GM12872 (cell line): ENCODE results near the gene RIMBP2.

ENCODE experiments used
- TF ChIP-seq, protein P1 (sequence below): IDR thresholded peaks from 3 replicates; pipeline ENCODE4 v1.5.1; 2011; ENCODE audit warnings: low read depth, mild to moderate bottlenecking, low read length, moderate library complexity; ENCODE audit not compliant: insufficient read depth

RIMBP2 gene

DNA sequence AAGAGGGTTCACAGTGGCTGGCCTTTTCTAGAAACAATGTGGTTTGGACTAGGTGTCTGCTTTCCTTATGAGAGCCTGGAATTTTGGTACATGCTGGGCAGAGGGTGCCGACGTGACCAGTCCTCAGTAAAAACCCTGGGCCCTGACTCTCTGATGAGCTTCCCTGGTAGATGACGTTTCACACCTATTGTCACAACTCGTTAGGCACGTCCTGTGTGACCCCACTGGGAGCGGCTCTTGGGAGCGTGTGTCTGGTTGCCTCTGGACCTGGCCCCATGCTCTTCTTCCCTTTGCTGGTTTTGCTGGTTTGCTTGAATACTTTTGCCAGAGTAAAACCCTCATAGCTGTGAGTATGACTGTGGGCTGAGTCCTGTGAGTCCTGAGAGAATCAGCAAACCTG lies 136.9 kb downstream of the RIMBP2 start:
- TF ChIP-seq, protein P1, sequence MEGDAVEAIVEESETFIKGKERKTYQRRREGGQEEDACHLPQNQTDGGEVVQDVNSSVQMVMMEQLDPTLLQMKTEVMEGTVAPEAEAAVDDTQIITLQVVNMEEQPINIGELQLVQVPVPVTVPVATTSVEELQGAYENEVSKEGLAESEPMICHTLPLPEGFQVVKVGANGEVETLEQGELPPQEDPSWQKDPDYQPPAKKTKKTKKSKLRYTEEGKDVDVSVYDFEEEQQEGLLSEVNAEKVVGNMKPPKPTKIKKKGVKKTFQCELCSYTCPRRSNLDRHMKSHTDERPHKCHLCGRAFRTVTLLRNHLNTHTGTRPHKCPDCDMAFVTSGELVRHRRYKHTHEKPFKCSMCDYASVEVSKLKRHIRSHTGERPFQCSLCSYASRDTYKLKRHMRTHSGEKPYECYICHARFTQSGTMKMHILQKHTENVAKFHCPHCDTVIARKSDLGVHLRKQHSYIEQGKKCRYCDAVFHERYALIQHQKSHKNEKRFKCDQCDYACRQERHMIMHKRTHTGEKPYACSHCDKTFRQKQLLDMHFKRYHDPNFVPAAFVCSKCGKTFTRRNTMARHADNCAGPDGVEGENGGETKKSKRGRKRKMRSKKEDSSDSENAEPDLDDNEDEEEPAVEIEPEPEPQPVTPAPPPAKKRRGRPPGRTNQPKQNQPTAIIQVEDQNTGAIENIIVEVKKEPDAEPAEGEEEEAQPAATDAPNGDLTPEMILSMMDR = no peak

DNA sequence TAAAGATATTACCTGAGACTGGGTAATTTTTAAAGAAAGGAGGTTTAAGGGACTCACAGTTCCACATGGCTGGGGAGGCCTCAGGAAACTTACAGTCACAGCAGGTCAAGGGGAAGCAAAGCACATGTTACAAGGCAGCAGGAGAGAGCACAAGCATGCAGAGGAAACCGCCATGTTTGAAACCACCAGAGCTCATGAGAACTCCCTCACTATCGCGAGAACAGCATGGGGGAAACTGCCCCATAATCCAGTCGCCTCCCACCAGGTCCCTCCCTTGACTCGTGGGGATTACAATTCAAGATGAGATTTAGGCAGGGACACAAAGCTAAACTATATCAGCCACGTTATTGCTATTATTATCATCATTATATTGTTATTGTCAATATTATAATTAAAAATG lies 138.7 kb downstream of the RIMBP2 start:
- TF ChIP-seq, protein P1 = no peak

- TF ChIP-seq, protein P1 = no peak
Observed at GRCh38 chr12:130576371-130576816, 139.7 kb downstream of the RIMBP2 start.

- TF ChIP-seq, protein P1 = no peak
Observed at GRCh38 chr12:130574402-130574801, 141.7 kb downstream of the RIMBP2 start.

DNA sequence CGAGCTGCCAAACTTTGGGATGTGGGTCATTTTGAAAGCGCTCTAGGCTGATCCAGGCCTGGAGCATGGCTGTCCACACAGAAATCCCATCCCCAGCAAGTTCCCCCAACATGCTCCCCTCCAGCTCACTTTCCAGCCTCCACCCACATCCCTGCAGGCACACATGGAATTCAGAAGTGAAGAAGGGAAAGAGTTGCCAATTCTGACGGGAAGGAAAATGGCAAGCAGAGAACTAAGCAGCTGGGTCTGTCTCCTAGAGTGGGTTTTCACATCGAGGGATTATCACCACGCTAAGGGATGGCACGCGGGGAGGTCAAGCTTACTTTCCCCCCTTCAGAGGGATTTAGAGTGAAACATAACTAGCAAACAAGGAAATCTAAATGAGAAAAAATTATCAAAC lies 142.3 kb downstream of the RIMBP2 start:
- TF ChIP-seq, protein P1 = no peak

- TF ChIP-seq, protein P1 = no peak
Observed at GRCh38 chr12:130573235-130573634, 142.9 kb downstream of the RIMBP2 start.

DNA sequence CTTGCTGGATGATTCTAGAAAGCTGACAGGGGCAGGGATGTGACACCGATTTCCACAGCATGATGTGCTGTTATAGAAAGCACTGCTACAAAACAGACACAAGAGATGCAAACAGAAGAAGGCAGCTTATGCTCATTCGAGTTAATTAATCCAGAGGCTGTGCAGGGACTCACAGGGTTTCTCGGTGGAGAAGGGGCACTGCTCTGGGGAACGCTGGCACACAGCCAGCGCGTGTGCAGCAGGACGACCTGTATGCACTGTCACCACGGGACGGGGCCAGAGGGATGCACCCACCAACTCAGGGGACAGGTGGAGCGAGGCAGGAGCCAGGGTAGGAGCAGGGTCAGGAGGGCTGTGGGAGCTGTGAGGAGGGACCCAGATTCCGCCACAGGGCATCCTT lies 143.5 kb downstream of the RIMBP2 start:
- TF ChIP-seq, protein P1 = no peak

GRCh38 chr12:130571734-130572133 lies 144.4 kb downstream of the RIMBP2 start:
- TF ChIP-seq, protein P1 = no peak
